KOPT-K1 (cell line): ENCODE measurements around the gene DALRD3.
"Not testable (repeated sequence)": the region's sequence is repeated elsewhere in the genome, so short reads cannot be mapped to it uniquely, and the experiment has no call there.

ENCODE experiments used
- H3K27ac ChIP-seq: fragments of 200-600 bp; sonication (generic); 2 replicates; pipeline ENCODE4 v1.5.1; 2016; ENCODE audit warnings: antibody characterized with exemption, mild to moderate bottlenecking, low read depth, low read length; ENCODE audit not compliant: poor library complexity, severe bottlenecking
- H3K36me3 ChIP-seq: fragments of 200-600 bp; sonication (generic); 2 replicates; pipeline ENCODE4 v1.5.1; 2017; ENCODE audit warnings: antibody characterized with exemption, mild to moderate bottlenecking, low read length, moderate library complexity; ENCODE audit not compliant: insufficient read depth
- H3K9me3 ChIP-seq: fragments of 200-600 bp; sonication (generic); 2 replicates; pipeline ENCODE4 v1.5.1; 2017; ENCODE audit warnings: antibody characterized with exemption, low read length, mild to moderate bottlenecking; ENCODE audit not compliant: insufficient read depth, poor library complexity, severe bottlenecking

DALRD3 gene

GRCh38 chr3:49015072-49015471 is 3.3 kb downstream of the DALRD3 start:
- H3K36me3 ChIP-seq = peaks cover 66% of the 10 kb centered on the region
- H3K27ac ChIP-seq = no peak overlapping the region
- no peaks in the 10 kb centered on the region for H3K9me3 ChIP-seq

- Histone ChIP-seq H3K36me3 (peaks cover 75% of the 10 kb centered on the region), H3K9me3 (no peaks in the 10 kb centered on the region), H3K27ac (no peak overlapping the region)
Measured at GRCh38 chr3:49013738-49014660, 4.4 kb downstream of the DALRD3 start.

- no peaks in the 10 kb centered on the region for H3K9me3 ChIP-seq
- H3K36me3 ChIP-seq = peaks cover 83% of the 10 kb centered on the region
- H3K27ac ChIP-seq = no peak overlapping the region
Measured at GRCh38 chr3:49013113-49013737, 5.2 kb downstream of the DALRD3 start.

- Histone ChIP-seq H3K27ac (no peak overlapping the region), H3K9me3 (no peaks in the 10 kb centered on the region), H3K36me3 (peaks cover 85% of the 10 kb centered on the region)
Measured at GRCh38 chr3:49012441-49013017, 5.9 kb downstream of the DALRD3 start.

GRCh38 chr3:49009396-49009795 is 9.0 kb downstream of the DALRD3 start:
- Histone ChIP-seq H3K36me3 (peaks cover 60% of the 10 kb centered on the region), H3K27ac (no peak overlapping the region), H3K9me3 (no peaks in the 10 kb centered on the region)

- Histone ChIP-seq H3K36me3 (peaks cover 52% of the 10 kb centered on the region), H3K27ac (peak overlapping the region; percentile 99)
- H3K9me3 ChIP-seq = not testable (repeated sequence)
Measured at GRCh38 chr3:49008627-49009026, 9.8 kb downstream of the DALRD3 start.

- Histone ChIP-seq H3K27ac (peak overlapping the region; percentile 99), H3K9me3 (no peaks in the 10 kb centered on the region), H3K36me3 (peaks cover 45% of the 10 kb centered on the region)
Measured at GRCh38 chr3:49007771-49008528, 10.4 kb downstream of the DALRD3 start.

- Histone ChIP-seq H3K9me3 (no peaks in the 10 kb centered on the region), H3K36me3 (peaks cover 38% of the 10 kb centered on the region), H3K27ac (peak within 1 kb of the TSS; percentile 99)
Measured at GRCh38 chr3:49007068-49007770, 11.2 kb downstream of the DALRD3 start, which contains the start of gene WDR6. Gene WDR6, plus strand, starts transcription at chr3:49007391. Its CDS starts 41 bp downstream, at chr3:49007432.

GRCh38 chr3:49006408-49007067 is 11.8 kb downstream of the DALRD3 start:
- peaks cover 31% of the 10 kb centered on the region for H3K36me3 ChIP-seq
- no peaks in the 10 kb centered on the region for H3K9me3 ChIP-seq
- peak overlapping the region; percentile 99 for H3K27ac ChIP-seq

GRCh38 chr3:49005998-49006397 is 12.4 kb downstream of the DALRD3 start:
- Histone ChIP-seq H3K27ac (peak overlapping the region; percentile 99), H3K9me3 (no peaks in the 10 kb centered on the region), H3K36me3 (peaks cover 26% of the 10 kb centered on the region; the same call in 1 of the 2 replicates)

GRCh38 chr3:49005303-49005680 is 13.1 kb downstream of the DALRD3 start:
- Histone ChIP-seq H3K9me3 (no peaks in the 10 kb centered on the region), H3K27ac (no peak overlapping the region), H3K36me3 (peaks cover 21% of the 10 kb centered on the region; the same call in 1 of the 2 replicates)

- Histone ChIP-seq H3K27ac (no peak overlapping the region), H3K36me3 (peaks cover 16% of the 10 kb centered on the region; the same call in 1 of the 2 replicates), H3K9me3 (no peaks in the 10 kb centered on the region)
Measured at GRCh38 chr3:49004352-49005302, 13.8 kb downstream of the DALRD3 start.

GRCh38 chr3:49001155-49001554 is 17.2 kb downstream of the DALRD3 start:
- H3K9me3 ChIP-seq = no peaks in the 10 kb centered on the region
- no peak overlapping the region for H3K27ac ChIP-seq
- no peaks in the 10 kb centered on the region for H3K36me3 ChIP-seq
